GM12892 (cell line): ENCODE data around the gene ELF1.

Experiments used
- POLR2A ChIP-seq: IDR thresholded peaks from 2 replicates; pipeline ENCODE4 v1.6.1; 2011; ENCODE audit warnings: low read depth, low read length, control low read depth
- POLR2AphosphoS5 ChIP-seq: IDR thresholded peaks from 2 replicates; pipeline ENCODE4 v1.6.1; 2011; ENCODE audit warnings: low read depth, low read length, control low read depth

DNA sequence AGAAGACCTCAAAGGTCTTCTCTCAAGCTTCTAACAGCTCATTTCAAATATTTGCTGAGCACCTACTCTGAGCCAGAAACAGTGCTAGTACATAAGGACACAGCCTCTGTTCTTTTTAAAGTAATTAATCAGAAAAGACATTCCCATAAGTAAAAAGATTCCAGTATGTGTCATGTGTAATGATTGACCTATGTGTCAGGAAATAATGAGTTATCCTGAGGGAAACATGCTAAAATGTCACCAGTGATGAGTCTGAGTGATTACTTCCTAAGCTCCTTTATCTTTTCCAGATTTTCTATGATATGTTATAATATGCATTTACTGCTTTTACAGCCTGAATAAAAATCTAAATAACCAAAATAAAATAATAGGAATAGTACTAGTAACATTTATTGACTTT lies 122.1 kb downstream of the ELF1 start:
- TF ChIP-seq POLR2AphosphoS5 (no peak), POLR2A (no peak)
